Subcutaneous adipose tissue (tissue), 4 donors: ENCODE data around the gene GATAD2B. TPM values are rescaled to one million over a fixed set of nuclear protein-coding genes. Genes with fewer than 3 reads are reported as not detected.

Experiments
- CTCF ChIP-seq: fragments of 450-650 bp; IDR thresholded peaks from one replicate; pipeline ENCODE4 v1.5.1; 2016; ENCODE audit warnings: low read depth, mild to moderate bottlenecking, control low read depth, antibody characterized with exemption, moderate library complexity
- total RNA-seq, 4 donors: library from RNA; depleted of rRNA; stranded (reverse); fragments of >200 nt; gene quantifications; one replicate each; pipeline ENCODE4 v1.1.0, GENCODE V29; 2016

The GATAD2B gene
- total RNA-seq, 4 donors from 2014 or later, result 14.3 to 22.3 (median 18.1) TPM

- no peak for TF ChIP-seq CTCF
Measured at GRCh38 chr1:153888533-153888932, 34.2 kb downstream of the GATAD2B start.

GRCh38 chr1:153886127-153886526, 36.6 kb downstream of the GATAD2B start:
- no peak for TF ChIP-seq CTCF

- no peak for TF ChIP-seq CTCF
Measured at GRCh38 chr1:153883223-153883622, 39.5 kb downstream of the GATAD2B start.

GRCh38 chr1:153882296-153882912, 40.4 kb downstream of the GATAD2B start:
- TF ChIP-seq CTCF, result no peak

GRCh38 chr1:153881751-153882150, 41.0 kb downstream of the GATAD2B start:
- no peak for TF ChIP-seq CTCF

- no peak for TF ChIP-seq CTCF
Measured at GRCh38 chr1:153880962-153881361, 41.8 kb downstream of the GATAD2B start.

GRCh38 chr1:153880024-153880423, 42.7 kb downstream of the GATAD2B start:
- no peak for TF ChIP-seq CTCF
